Measurements from ENCODE around the gene TEX44. TPM values are rescaled to one million over a fixed set of nuclear protein-coding genes. Genes with fewer than 3 reads are reported as not detected.
"Not testable (repeated sequence)": the region's sequence is repeated elsewhere in the genome, so short reads cannot be mapped to it uniquely, and the experiment has no call there.

TEX44 gene
- total RNA-seq, 1 donor from 2014 or later = not detected

DNA sequence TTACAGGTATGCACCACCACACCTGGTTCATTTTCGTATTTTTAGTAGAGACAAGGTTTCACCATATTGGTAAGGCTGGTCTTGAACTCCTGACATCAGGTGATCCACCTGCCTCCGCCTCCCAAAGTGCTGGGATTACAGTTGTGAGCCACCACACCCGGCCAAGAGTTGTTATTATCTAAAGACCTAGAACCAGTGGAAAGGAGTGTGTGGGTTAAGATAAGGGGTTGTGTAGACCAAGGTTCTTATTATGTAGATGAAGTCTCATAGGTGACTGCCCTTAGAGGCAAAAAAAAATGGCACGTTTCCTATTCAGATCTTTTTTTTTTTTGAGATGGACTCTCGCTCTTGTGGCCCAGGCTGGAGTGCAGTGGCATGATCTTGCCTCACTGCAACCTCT lies 21.7 kb upstream of the TEX44 start:
- DNase-seq (ENCODE audit: extremely low read depth, low read depth, low spot score) = not testable (repeated sequence)

DNA sequence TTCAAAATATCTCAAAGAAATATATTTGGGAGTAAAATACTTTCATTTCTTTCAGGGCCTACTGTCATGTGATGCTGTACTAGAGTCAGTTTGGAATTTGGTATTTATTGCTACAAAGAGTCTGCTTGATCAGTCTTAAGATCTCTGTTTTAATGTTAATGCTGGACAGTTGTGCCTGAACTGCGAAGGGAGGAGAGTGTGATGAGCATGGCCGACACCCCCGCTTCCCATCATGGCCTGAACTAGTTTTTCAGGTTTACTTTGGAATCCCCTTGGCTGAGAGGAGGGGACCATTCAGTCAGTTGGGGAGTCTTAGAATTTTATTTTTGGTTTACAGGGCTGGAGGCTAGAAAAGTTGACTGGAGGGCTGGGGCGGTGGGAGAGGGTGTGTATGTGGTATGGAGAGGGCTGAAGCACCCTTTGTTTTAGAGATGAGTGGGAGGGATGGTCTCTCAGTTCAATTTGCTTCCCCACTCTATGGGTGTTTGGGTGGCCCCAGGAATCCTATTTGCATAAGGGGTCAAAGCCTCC lies 20.9 kb upstream of the TEX44 start:
- no peak for DNase-seq (ENCODE audit: extremely low read depth, low read depth, low spot score)

DNA sequence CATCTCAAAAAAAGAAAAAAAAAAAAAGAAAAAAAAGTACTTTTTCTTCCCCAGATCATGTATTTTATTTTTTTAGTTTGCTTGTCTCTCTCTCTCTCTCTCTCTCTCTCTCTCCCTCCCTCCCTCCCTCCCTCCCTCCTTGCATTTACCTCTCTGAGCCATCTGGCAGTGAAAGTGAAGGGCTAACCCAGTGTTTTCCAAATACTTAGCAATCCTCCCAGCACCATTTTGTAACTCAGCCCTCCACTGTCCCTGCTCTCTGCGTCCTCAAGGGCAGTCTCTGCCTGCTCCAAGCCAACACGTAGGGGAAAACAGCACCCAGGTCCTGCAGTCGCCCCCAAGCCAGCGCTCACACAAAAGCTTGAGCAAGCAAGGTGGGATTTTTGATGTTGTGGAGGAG lies 19.6 kb upstream of the TEX44 start:
- DNase-seq (ENCODE audit: extremely low read depth, low read depth, low spot score) = no peak

DNA sequence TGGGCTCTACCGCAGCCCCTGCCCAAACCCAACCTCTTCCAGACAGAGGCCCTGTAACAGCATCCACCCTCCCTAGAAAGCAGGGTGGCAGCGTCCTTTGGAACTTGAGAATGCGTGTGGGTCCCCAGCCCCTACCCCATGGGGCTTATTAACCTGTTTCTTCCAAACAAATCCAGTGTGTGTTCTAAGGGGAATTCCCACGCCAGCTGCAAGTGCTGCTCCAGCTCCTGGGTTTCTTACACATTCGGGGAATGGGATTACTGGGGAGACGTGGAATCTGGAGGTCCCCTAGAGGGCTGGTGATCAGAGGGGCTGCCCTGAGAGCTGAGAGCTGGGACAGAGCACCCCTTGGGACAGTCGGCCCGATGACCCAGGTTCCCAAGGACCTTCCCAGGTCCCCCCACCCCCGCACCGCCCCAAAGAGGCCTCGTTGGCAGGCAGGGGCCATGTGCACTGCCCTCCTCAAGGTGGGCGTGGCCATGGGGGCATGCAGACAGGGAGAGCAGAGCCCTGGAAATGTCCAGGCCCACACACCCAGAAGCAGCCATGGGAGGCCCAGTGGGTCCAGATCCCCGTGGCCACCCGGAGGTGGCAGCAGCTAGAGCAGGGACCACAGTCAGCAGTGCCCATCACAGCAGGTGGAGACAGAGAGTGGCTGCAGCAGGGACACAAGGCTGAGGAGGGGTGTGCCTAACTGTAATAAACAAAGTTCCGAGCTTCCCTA lies 18.8 kb upstream of the TEX44 start:
- DNase-seq (ENCODE audit: extremely low read depth, low read depth, low spot score) = no peak

DNA sequence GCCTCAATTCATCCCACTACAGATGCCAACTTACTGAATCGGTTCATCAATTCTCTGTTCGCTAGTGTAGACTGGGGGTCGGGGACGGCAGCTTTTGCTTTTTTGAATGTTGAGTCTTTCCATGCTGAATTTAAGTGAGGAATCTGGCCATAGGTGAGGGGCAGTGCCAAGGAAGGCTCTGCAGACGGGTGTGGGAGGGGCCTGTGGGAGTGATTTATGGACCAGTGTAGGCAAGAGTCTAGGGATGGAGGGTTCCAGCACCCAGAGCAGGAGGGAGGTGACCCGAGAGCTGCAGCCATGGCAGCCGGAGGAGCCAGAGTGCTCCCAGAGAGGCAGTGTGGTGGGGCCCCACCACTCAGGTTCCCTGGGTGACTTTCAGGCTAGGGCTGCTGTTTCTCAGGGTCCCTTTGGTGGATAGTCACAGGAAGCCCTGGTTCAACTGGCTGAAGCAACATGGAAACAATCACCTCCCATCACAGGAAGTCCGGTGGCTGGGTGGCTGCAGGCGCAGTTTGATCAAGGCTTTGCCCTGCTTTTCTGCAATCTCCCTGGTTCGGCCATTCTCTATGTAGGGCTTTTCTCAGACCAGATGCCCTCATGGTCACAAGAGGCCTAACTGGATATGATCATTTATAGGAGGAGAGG lies 16.9 kb upstream of the TEX44 start:
- DNase-seq (ENCODE audit: extremely low read depth, low read depth, low spot score) = no peak

DNA sequence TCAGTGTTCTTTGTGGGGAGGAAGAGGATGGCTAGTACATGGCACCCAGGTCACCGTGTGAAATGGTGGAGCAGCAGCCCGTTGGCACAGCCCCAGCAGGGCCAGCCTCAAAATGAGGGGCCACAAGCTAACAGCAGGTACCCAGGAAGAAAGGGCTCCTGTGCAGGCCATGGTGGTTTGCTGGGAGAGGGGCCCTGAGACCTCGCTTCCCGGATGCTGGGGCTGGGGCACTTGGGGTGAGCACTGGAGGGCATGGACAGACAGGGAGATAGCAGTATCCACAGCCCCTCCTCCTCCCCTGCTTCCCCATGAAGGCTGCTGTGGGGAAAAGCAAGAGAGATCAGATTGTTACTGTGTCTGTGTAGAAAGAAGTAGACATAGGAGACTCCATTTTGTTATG lies 16.2 kb upstream of the TEX44 start:
- DNase-seq (ENCODE audit: extremely low read depth, low read depth, low spot score) = no peak

DNA sequence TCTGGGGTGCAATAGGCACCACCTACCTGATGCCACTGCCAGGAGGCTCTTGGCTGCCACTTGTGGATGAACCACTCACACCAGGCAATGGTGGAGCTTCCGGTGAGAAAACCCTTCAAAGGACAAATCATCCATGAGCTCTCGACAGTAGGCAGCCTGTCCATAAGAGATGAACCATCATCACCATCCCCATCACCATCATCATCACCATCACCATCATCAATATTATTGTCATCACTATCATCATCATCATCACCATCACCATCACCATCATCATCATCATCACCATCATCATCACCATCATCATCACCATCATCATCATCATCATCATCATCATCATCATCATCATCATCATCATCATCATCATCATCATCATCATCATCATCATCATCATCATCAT lies 14.0 kb upstream of the TEX44 start:
- DNase-seq (ENCODE audit: extremely low read depth, low read depth, low spot score) = not testable (repeated sequence)

DNA sequence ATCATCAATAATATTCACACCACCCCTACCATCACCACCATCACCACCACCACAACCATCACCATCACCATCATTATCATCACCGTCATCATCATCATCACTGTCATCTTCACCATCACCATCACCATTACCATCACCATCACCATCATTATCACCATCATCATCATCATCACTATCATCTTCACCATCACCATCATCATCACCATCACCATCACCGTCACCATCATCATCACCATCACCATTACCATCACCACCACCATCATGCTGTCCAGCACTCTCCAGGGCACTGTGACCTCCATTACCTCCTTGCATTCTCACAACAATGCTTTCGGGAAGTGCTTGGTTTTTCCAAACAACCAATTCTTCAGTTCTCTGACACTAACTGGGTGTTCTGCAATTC lies 13.1 kb upstream of the TEX44 start:
- no peak for DNase-seq (ENCODE audit: extremely low read depth, low read depth, low spot score)

DNA sequence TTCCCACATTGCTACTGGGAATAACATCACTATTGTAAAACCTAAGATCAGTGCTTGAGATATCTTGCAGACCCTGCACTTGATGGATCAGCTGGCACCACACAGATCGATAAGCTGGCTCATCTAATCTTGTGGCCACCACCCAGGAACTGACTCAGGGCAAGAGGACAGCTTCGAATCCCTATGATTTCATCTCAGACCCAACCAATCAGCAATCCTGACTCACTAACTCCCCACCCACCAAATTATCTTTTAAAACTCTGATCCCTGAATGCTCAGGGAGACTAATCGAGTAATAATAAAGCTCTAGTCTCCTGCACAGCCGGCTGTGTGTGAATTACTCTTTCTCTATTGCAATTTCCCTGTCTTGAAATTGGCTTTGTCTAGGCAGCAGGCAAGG lies 11.3 kb upstream of the TEX44 start:
- no peak for DNase-seq (ENCODE audit: extremely low read depth, low read depth, low spot score)

DNA sequence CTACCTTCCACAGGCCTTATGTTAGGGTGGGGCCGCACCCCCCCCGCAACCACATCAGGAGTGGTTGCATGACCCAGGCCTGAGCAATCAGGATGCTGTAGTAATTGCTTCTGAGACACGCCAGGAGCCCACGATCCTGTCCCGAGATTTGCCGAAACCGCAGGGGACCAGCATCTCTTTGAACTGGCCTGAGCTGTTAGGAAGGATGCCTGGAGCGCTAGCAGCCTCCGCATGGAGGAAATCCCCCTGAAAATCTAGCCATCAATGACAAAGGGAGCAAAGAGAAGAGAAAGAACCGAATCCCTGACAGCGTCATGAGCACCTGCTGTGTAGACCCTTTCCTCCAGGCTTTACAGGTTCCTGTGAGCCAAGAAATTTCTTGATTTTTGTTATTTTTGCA lies 8.7 kb upstream of the TEX44 start:
- no peak for DNase-seq (ENCODE audit: extremely low read depth, low read depth, low spot score)

DNA sequence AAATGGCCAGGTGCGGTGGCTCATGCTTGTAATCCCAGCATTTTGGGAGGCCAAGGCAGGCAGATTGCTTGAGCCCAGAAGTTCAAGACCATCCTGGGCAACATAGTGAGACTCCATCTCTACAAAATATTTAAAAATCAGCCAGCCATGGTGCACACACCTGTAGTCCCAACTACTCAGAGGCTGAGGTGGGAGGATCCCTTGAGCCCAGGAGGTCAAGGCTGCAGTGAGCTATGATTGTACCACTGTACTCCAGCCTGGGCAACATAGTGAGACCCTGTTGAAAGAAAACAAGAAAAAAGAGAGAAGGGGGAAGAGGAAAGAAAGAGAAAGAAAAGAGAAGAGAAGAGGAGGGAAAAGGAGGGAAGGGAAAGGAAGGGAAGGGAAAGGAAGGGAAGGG lies 4.9 kb upstream of the TEX44 start:
- not testable (repeated sequence) for DNase-seq (ENCODE audit: extremely low read depth, low read depth, low spot score)

DNA sequence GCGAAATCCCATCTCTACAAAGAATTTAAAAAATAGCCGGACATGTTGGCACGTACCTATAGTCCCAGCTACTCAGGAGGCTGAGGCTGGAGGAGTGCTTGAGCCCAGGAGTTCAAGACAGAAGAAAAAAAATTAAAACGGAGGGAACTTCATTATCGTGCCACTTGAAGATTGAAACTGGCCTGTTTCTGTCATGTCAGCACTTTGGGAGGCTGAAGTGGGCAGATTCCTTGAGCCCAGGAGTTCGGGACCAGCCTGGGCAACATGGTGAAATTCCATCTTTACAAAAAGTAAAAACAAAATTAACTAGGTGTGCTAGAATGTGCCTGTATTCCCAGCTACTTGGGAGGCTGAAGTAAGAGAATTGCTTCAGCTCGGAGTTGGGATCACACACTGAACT lies 3.0 kb upstream of the TEX44 start:
- DNase-seq (ENCODE audit: extremely low read depth, low read depth, low spot score) = no peak

DNA sequence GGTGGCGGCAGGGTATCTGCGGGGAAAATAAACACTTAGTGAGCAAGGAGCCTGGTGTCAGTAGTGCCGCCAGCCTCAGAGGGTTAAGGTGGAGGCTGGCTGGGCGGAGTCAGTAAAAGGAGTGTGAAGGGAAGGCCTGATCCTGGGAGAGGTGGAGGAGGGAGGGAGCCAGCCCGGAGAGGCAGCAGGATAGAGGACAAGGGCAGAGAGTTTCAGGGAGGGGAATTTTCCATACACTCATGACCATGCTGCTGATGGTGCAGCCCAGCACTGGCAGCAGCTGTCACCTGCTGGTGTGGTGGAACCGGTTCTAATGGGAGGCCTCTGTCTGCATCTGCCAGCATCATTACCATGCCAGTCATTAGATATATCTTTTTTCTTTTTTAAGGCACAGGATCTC lies 2.0 kb upstream of the TEX44 start:
- DNase-seq (ENCODE audit: extremely low read depth, low read depth, low spot score) = no peak

DNA sequence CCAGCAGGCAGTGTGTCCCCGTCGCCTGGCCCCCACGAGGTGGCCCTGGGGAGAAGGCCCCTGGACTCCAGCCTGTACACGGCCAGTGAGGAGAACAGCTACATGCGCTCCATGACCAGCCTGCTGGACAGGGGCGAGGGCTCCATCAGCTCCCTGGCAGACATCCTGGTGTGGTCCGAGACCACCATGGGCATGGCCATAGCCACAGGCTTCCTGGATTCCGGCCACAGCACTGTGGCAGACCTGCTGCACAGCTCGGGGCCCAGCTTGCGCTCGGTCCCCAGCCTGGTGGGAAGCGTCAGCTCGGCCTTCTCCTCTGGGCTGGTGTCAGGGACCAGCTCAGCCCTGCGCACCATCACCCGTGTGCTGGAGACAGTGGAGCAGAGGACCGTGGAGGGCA lies 1.0 kb downstream of the TEX44 start:
- no peak for DNase-seq (ENCODE audit: extremely low read depth, low read depth, low spot score)

DNA sequence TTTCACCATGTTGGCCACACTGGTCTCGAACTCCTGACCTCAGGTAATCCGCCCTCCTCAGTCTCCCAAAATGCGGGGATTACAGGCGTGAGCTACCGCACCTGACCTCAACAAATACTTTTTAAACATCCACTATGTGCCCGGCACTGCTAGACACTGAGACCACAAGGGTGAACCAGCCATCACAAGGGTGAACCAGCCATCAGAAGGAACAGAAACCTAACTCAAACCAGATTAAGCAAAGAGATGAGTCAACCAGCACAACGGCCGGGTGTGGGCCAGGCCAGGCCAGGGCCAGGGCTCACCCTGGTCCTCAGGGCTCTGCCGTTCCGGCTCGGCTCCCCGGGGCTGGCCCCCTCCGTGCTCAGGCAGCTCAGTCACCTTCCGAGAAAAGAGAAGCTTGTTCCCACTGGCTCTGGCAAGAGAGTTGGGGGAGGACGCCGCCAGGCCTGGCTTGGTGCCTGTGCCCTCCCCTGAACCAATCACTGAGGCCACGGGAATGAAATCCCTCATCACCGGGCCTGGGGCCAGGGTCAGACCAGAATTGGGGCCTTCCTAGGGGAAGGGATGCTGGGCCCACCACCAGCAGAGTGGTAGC lies 4.4 kb downstream of the TEX44 start:
- DNase-seq (ENCODE audit: extremely low read depth, low read depth, low spot score) = no peak

DNA sequence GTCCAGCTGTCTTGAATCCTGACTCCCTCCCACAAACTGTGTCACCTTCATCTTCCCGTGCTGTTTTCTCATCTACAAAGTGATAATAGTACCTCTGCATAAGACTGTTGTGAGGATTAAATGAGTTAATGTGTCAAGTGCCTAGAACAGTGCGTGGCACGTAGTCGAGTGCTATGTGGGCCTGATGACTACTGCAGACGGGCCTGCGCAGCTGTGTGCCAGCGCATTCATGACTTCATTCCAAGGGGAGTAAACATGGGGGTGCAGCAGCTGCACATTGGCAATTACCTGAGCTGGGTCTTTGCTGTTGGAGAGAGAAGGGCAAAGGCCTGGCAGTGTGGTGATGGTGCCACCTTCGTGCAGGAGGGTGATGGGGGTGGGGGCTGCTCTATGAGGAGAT lies 5.0 kb downstream of the TEX44 start:
- no peak for DNase-seq (ENCODE audit: extremely low read depth, low read depth, low spot score)

DNA sequence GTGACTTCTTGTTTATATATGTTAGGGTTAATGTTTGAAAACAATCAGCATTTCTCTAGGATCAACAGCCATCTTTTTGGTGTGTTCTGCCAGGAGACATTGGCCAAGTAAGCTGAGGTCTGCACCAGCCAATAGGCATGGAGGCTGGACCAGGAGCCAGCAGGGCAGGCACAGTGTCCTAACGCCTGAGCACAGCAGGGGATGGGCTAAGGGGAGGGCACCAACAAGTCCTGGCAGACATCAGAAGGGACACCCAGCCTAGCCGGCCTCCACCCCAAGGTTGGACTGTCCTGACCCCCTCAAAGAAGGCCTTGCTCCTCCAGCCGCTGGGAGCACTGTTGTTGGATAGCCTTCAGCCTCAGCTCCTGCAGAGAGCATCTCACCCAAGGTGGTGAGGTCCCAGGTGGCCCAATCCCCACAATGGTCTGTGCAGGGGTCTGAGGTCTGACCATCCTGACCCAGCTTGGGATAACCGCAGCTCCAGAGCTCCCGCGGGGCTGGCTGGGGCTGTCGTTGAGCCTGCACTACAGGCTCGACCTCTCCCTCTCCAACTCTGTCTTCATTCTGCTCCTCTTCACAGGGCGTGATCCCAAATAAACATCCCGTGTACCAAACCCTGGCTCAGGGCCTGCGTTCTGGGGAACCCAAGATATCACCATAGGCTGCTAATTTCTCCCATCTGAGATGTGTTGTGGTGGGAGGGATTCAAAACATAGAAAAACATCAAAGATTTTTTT lies 8.1 kb downstream of the TEX44 start:
- DNase-seq (ENCODE audit: extremely low read depth, low read depth, low spot score) = no peak

DNA sequence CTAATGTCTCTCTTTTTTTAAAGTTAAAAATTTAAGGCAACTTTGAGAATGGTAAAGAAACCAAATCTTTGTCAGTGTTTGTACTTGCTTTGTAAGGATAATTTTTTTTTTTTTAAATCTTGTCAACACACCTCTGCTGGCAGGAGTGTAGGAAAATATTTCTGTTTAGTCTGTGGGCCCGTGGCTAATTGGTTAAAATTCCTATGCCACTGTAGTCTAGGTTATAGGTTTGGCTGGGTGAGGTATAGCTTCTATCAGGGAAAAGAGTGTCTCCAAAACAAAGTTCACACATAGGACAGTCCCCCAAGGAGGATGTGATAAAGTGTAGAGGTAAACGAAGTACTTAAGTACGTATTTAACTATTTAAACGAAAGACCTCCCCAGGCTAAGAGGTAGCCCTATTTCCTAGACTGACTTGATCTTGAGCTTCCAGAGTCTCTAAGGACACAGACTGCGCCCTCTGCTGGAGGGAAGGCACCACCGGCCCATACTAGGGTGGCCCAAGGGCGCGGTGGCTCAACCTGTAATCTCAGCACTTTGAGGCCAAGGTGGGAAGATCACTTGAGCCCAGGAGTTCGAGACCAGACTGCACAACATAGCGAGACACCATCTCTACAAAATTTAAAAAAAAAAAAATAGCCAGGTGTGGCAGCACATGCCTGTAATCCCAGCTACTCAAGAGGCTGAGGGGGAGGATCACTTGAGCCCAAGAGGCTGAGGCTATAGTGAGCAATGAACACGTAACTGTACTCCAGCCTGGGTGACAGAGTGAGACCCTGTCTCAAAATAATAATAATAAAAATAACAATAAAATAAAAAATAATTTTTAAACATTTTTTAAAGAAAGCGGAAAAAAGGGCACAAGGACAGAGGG lies 8.9 kb downstream of the TEX44 start:
- DNase-seq (ENCODE audit: extremely low read depth, low read depth, low spot score) = no peak

DNA sequence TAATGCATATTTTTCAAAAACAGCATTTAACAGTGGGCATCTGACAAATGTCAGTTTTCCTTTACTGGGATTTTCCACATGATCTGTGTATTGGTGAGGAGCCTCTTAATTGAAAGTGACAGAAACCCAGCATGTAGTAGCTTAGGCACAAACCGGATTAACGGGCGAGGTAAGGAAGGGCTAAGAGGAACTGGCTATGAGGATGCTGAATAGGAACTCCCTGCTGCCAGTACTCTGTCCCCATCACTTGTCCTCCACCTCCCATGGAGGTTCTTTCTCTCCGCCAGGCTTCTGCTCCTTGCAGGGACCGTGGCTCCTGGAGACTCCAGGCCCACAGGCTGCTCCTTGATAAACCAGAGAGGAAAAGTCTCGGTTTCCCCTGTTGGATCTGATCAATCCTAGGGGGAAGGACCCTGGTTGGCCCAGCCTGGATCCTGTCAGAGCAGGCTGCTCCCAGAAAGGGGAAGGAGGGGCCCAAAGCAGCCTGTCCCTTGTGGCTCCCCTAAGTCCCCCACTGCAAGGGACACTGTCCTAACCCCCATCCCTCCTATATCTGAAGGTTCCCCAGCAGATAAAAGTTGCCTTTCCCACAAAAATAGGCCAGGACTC lies 10.3 kb downstream of the TEX44 start:
- no peak for DNase-seq (ENCODE audit: extremely low read depth, low read depth, low spot score)

DNA sequence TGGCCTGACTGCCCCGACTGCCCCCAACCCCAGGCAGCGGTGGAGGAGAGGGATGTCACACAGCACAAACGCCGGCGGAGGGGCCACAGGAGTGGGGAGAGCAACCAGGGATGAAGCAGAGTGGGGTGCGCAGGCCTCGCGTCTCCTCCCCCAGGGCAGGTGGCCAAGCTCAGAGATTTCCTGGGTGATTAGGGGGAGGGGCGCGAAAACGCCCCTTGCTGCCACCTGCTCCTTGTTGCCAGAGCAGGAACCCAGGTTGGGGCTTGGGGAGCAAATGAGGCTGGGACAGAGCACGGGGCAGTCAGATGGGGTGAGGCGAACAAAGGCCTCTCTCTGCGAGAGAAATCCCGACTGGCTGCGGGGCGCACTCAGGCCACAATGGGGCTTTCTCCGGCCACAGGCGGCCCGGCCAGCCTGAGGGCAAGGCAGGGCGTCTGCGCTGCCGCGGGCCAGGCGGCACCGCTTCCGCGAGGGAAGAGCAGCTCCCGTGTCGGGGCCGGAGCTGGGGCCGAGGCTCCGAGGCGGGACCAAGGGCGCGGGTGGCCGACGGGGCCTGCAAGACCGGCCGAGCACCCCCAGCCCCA lies 11.5 kb downstream of the TEX44 start:
- DNase-seq (ENCODE audit: extremely low read depth, low read depth, low spot score) = no peak

Data from glomerular endothelial cell (primary cell).